Measurements from ENCODE around the gene ABCE1. TPM values are rescaled to one million over a fixed set of nuclear protein-coding genes. Genes with fewer than 3 reads are reported as not detected.
"Not testable (repeated sequence)": the region's sequence is repeated elsewhere in the genome, so short reads cannot be mapped to it uniquely, and the experiment has no call there.

ABCE1 gene
- total RNA-seq, 1 experiment from 2014 or later, result 114 TPM

GRCh38 chr4:145131848-145132247 lies 33.7 kb downstream of the ABCE1 start:
- DNase-seq (ENCODE audit: low spot score) (no peak), ATAC-seq (no peak)
- H3K27me3 Mint-ChIP-seq (ENCODE audit: low read depth), result no peaks in the 10 kb centered on the region
- ChIA-PET CTCF (no interaction called here), POLR2A (interaction anchor here (0.7 kb wide), 1 partner anchor 390 kb away, joined by 3 read pairs; no protein-coding TSS in a partner anchor)
- peaks cover 18% of the 10 kb centered on the region for H3K36me3 Mint-ChIP-seq
- no peak overlapping the region for H3K27ac Mint-ChIP-seq
- H3K4me3 Mint-ChIP-seq, result no peak overlapping the region
- no peak for TF ChIP-seq SOX15 (CRISPR knock-in tag; IDR thresholded peaks at IDR 0.05)
- TF ChIP-seq E2F1 (CRISPR knock-in tag; IDR thresholded peaks at IDR 0.05), result no peak
- no peak for TF ChIP-seq ZMAT4 (CRISPR knock-in tag; IDR thresholded peaks at IDR 0.05)
- no peak for TF ChIP-seq ATF1 (CRISPR knock-in tag; IDR thresholded peaks at IDR 0.05)
- no peak for TF ChIP-seq ZNF263 (CRISPR knock-in tag; IDR thresholded peaks at IDR 0.05; ENCODE audit: low read depth)
- TF ChIP-seq ZBTB43 (CRISPR knock-in tag; IDR thresholded peaks at IDR 0.05), result no peak
- TF ChIP-seq CTCF (IDR thresholded peaks at IDR 0.05), result no peak
- no peak for TF ChIP-seq CBFB (CRISPR knock-in tag; IDR thresholded peaks at IDR 0.05; ENCODE audit: low read depth)
- TF ChIP-seq AR (CRISPR knock-in tag; IDR thresholded peaks at IDR 0.05), result no peak
- no peak for TF ChIP-seq ATF2 (CRISPR knock-in tag; IDR thresholded peaks at IDR 0.05; ENCODE audit: borderline replicate concordance, low read depth)
- H3K4me1 Mint-ChIP-seq, result no peaks in the 10 kb centered on the region
- H3K9me3 Mint-ChIP-seq, result no peaks in the 10 kb centered on the region

- no peaks in the 10 kb centered on the region for H3K4me1 Mint-ChIP-seq
- ChIA-PET CTCF (no interaction called here), POLR2A (interaction anchor here (0.7 kb wide), 1 partner anchor 389 kb away, joined by 3 read pairs; no protein-coding TSS in a partner anchor)
- H3K9me3 Mint-ChIP-seq, result no peaks in the 10 kb centered on the region
- H3K27me3 Mint-ChIP-seq (ENCODE audit: low read depth), result no peaks in the 10 kb centered on the region
- H3K4me3 Mint-ChIP-seq, result no peak overlapping the region
- TF ChIP-seq ERG (CRISPR knock-in tag; IDR thresholded peaks at IDR 0.05) (no peak), ATF3 (CRISPR knock-in tag; conservative IDR thresholded peaks at IDR 0.05) (no peak), MLX (CRISPR knock-in tag; IDR thresholded peaks at IDR 0.05) (no peak), CREM (CRISPR knock-in tag; IDR thresholded peaks at IDR 0.05) (no peak)
- ATAC-seq (no peak), DNase-seq (ENCODE audit: low spot score) (no peak)
- peak overlapping the region; percentile 79 for H3K27ac Mint-ChIP-seq
- peaks cover 18% of the 10 kb centered on the region for H3K36me3 Mint-ChIP-seq
These were observed 34.5 kb downstream of the ABCE1 start for GRCh38 chr4:145132511-145133098.

- ATAC-seq; H3K27me3 Mint-ChIP-seq (ENCODE audit: low read depth); DNase-seq (ENCODE audit: low spot score); H3K4me1 Mint-ChIP-seq; H3K27ac Mint-ChIP-seq; H3K9me3 Mint-ChIP-seq; CTCF ChIA-PET; H3K4me3 Mint-ChIP-seq; POLR2A ChIA-PET: not testable (repeated sequence)
- peaks cover 40% of the 10 kb centered on the region for H3K36me3 Mint-ChIP-seq
These were observed 38.1 kb downstream of the ABCE1 start for GRCh38 chr4:145136219-145136618.

Measured in WTC11 (cell line).